GM23338 (cell line): ENCODE data around the gene TLE3. TPM values are rescaled to one million over a fixed set of nuclear protein-coding genes. Genes with fewer than 3 reads are reported as not detected.

Experiments used
- ATAC-seq: fragments of 200-7000 bp; cut with Tn5 transposase; 3 replicates; pipeline ENCODE4 v1.9.1; 2020
- DNase-seq: peaks from one replicate; pipeline ENCODE4 v3.0.0-alpha.2; 2015; ENCODE audit warnings: low spot score
- H2AFZ ChIP-seq: fragments of 200-600 bp; sonication (generic); 2 replicates; pipeline ENCODE4 v1.8.0; 2016; ENCODE audit warnings: antibody characterized with exemption, mild to moderate bottlenecking, moderate library complexity
- H3F3A ChIP-seq: fragments of 200-600 bp; sonication (generic); replicated peaks from 2 replicates; pipeline ENCODE4 v1.8.0; 2017; ENCODE audit warnings: antibody characterized with exemption, mixed run types, low read depth
- H3K27ac ChIP-seq: fragments of 200-600 bp; sonication (generic); 2 replicates; pipeline ENCODE4 v1.6.1; 2016; ENCODE audit warnings: low read depth
- H3K27me3 ChIP-seq: fragments of 200-600 bp; sonication (generic); 2 replicates; pipeline ENCODE4 v1.8.0; 2016; ENCODE audit warnings: mild to moderate bottlenecking, mixed run types, moderate library complexity; ENCODE audit not compliant: insufficient read depth
- H3K36me3 ChIP-seq: fragments of 200-600 bp; sonication (generic); 2 replicates; pipeline ENCODE4 v1.8.0; 2016; ENCODE audit warnings: mild to moderate bottlenecking; ENCODE audit not compliant: insufficient read depth
- H3K4me1 ChIP-seq: fragments of 200-600 bp; sonication (generic); 2 replicates; pipeline ENCODE4 v1.8.0; 2016; ENCODE audit warnings: mild to moderate bottlenecking, moderate library complexity; ENCODE audit not compliant: insufficient read depth
- H3K4me2 ChIP-seq: fragments of 200-600 bp; sonication (generic); 2 replicates; pipeline ENCODE4 v1.7.1; 2017; ENCODE audit warnings: mixed run types
- H3K4me3 ChIP-seq: fragments of 200-600 bp; sonication (generic); 2 replicates; pipeline ENCODE4 v1.6.1; 2016; ENCODE audit warnings: mixed run types
- H3K79me2 ChIP-seq: fragments of 200-600 bp; sonication (generic); replicated peaks from 2 replicates; pipeline ENCODE4 v1.8.0; 2017; ENCODE audit warnings: mild to moderate bottlenecking; ENCODE audit not compliant: insufficient read depth
- H3K9me2 ChIP-seq: fragments of 200-600 bp; sonication (generic); 2 replicates; pipeline ENCODE4 v1.8.0; 2017; ENCODE audit not compliant: insufficient read depth
- H4K20me1 ChIP-seq: fragments of 200-600 bp; sonication (generic); replicated peaks from 2 replicates; pipeline ENCODE4 v1.8.0; 2017; ENCODE audit warnings: mild to moderate bottlenecking; ENCODE audit not compliant: insufficient read depth
- H3K27ac Mint-ChIP-seq: 2 replicates; pipeline ENCODE4 v1.8.0; 2020; ENCODE audit warnings: inconsistent platforms, mild to moderate bottlenecking, moderate library complexity, mixed read lengths
- H3K27me3 Mint-ChIP-seq: 3 replicates; pipeline ENCODE4 v1.8.0; 2022; ENCODE audit warnings: low read depth, mild to moderate bottlenecking, moderate library complexity, mixed read lengths, inconsistent platforms; ENCODE audit not compliant: insufficient read depth, poor library complexity
- H3K36me3 Mint-ChIP-seq: 3 replicates; pipeline ENCODE4 v1.8.0; 2021; ENCODE audit warnings: low read depth, mild to moderate bottlenecking, inconsistent platforms, moderate library complexity, mixed read lengths
- H3K4me1 Mint-ChIP-seq: 3 replicates; pipeline ENCODE4 v1.8.0; 2020; ENCODE audit warnings: mild to moderate bottlenecking, inconsistent platforms, mixed read lengths
- H3K4me3 Mint-ChIP-seq: 3 replicates; pipeline ENCODE4 v1.8.0; 2021; ENCODE audit warnings: moderate library complexity, mild to moderate bottlenecking, inconsistent platforms, mixed read lengths
- H3K9me3 Mint-ChIP-seq: 3 replicates; pipeline ENCODE4 v1.8.0; 2020; ENCODE audit warnings: moderate library complexity, mild to moderate bottlenecking, inconsistent platforms, mixed read lengths
- CREB1 ChIP-seq: fragments of 250-450 bp; sonication (Bioruptor Pico); IDR thresholded peaks from 2 replicates; pipeline ENCODE4 v1.5.0; 2020; ENCODE audit warnings: low read depth, mild to moderate bottlenecking, moderate library complexity
- CTCF ChIP-seq, 2 experiments: fragments of 200-600 bp in 1 of 2; sonication (generic) in 1 of 2; conservative IDR thresholded peaks; 2 replicates each; pipeline versions ENCODE4 v1.5.1 to v1.6.1; 2016 to 2017; ENCODE audit warnings: antibody characterized with exemption in 2 of 2, low read depth in 2 of 2, mild to moderate bottlenecking in 2 of 2, moderate library complexity in 1 of 2
- EZH2 ChIP-seq: fragments of 200-600 bp; sonication (generic); IDR thresholded peaks from one replicate; pipeline ENCODE4 v1.8.0; 2017; ENCODE audit warnings: antibody characterized with exemption, mild to moderate bottlenecking, low read depth; ENCODE audit not compliant: unreplicated experiment
- EZH2phosphoT487 ChIP-seq: fragments of 200-600 bp; sonication (generic); IDR thresholded peaks from one replicate; pipeline ENCODE4 v1.8.1; 2018; ENCODE audit warnings: antibody characterized with exemption; ENCODE audit not compliant: unreplicated experiment
- JUNB ChIP-seq: IDR thresholded peaks from one replicate; pipeline ENCODE4 v1.6.1; 2016; ENCODE audit warnings: antibody characterized with exemption; ENCODE audit not compliant: unreplicated experiment
- NANOG ChIP-seq: IDR thresholded peaks from 2 replicates; pipeline ENCODE4 v1.6.1; 2016; ENCODE audit warnings: antibody characterized with exemption, borderline replicate concordance
- POLR2AphosphoS5 ChIP-seq: IDR thresholded peaks from 2 replicates; pipeline ENCODE4 v1.6.1; 2016; ENCODE audit warnings: antibody characterized with exemption, low read depth
- REST ChIP-seq: IDR thresholded peaks from one replicate; pipeline ENCODE4 v1.6.1; 2018; ENCODE audit warnings: antibody characterized with exemption; ENCODE audit not compliant: unreplicated experiment
- STAT1 ChIP-seq: IDR thresholded peaks from one replicate; pipeline ENCODE4 v1.6.1; 2016; ENCODE audit warnings: antibody characterized with exemption; ENCODE audit not compliant: unreplicated experiment
- ZNF114 ChIP-seq: fragments of 250-450 bp; sonication (Bioruptor Pico); IDR thresholded peaks from 2 replicates; pipeline ENCODE4 v1.5.0; 2020; ENCODE audit warnings: mild to moderate bottlenecking, moderate library complexity
- ZNF331 ChIP-seq: fragments of 250-450 bp; sonication (Bioruptor Pico); IDR thresholded peaks from 2 replicates; pipeline ENCODE4 v1.5.0; 2020; ENCODE audit warnings: low read depth, mild to moderate bottlenecking, moderate library complexity
- polyA plus RNA-seq: library from polyadenylated mRNA; unstranded; fragments of >200 nt; fragmentation: Nextera tagmentation; extraction: Ambion mirVana; gene quantifications from 2 replicates; pipeline ENCODE4 v1.2.1, GENCODE V29; 2016
- total RNA-seq: library from RNA; depleted of rRNA; stranded (reverse); fragments of >200 nt; shearing (Covaris generic); gene quantifications from 2 replicates; pipeline ENCODE4 v1.2.3, GENCODE V29; 2014
- TF ChIP-seq, protein P1 (sequence below): IDR thresholded peaks from 2 replicates; pipeline ENCODE4 v1.6.1; 2016; ENCODE audit warnings: antibody characterized with exemption
- TF ChIP-seq, protein P2 (sequence below): fragments of 250-450 bp; sonication (Bioruptor Pico); IDR thresholded peaks from 2 replicates; pipeline ENCODE4 v1.5.0; 2020; ENCODE audit warnings: mild to moderate bottlenecking, moderate library complexity

The TLE3 gene
- total and polyA plus RNA-seq, 2 experiments from 2014 or later = 10.4 to 79.5 TPM

- Histone ChIP-seq H3K4me2 (no peak overlapping the region), H3K27ac (no peak overlapping the region), H4K20me1 (peaks cover 8% of the 10 kb centered on the region), H3K36me3 (peaks cover 4% of the 10 kb centered on the region; the same call in 1 of the 2 replicates), H3K9me2 (no peaks in the 10 kb centered on the region), H3K27me3 (no peaks in the 10 kb centered on the region), H3K4me1 (peaks cover 8% of the 10 kb centered on the region), H3K79me2 (no peaks in the 10 kb centered on the region), H3F3A (no peaks in the 10 kb centered on the region), H3K4me3 (no peak overlapping the region), H2AFZ (no peak overlapping the region)
- no peak for ATAC-seq
- no peak overlapping the region for H3K27ac Mint-ChIP-seq
- peaks cover 8% of the 10 kb centered on the region for H3K4me1 Mint-ChIP-seq
- DNase-seq = no peak
- peaks cover 6% of the 10 kb centered on the region for H3K27me3 Mint-ChIP-seq
- H3K36me3 Mint-ChIP-seq = peaks cover 81% of the 10 kb centered on the region
- no peak overlapping the region for H3K4me3 Mint-ChIP-seq
- no peaks in the 10 kb centered on the region; the same call in 2 of the 3 replicates for H3K9me3 Mint-ChIP-seq
- TF ChIP-seq, protein P1, sequence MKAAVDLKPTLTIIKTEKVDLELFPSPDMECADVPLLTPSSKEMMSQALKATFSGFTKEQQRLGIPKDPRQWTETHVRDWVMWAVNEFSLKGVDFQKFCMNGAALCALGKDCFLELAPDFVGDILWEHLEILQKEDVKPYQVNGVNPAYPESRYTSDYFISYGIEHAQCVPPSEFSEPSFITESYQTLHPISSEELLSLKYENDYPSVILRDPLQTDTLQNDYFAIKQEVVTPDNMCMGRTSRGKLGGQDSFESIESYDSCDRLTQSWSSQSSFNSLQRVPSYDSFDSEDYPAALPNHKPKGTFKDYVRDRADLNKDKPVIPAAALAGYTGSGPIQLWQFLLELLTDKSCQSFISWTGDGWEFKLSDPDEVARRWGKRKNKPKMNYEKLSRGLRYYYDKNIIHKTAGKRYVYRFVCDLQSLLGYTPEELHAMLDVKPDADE = no peak
- TF ChIP-seq NANOG = no peak
- no peak for TF ChIP-seq REST
- no peak for TF ChIP-seq EZH2
- TF ChIP-seq ZNF114 = no peak
- TF ChIP-seq, protein P2, sequence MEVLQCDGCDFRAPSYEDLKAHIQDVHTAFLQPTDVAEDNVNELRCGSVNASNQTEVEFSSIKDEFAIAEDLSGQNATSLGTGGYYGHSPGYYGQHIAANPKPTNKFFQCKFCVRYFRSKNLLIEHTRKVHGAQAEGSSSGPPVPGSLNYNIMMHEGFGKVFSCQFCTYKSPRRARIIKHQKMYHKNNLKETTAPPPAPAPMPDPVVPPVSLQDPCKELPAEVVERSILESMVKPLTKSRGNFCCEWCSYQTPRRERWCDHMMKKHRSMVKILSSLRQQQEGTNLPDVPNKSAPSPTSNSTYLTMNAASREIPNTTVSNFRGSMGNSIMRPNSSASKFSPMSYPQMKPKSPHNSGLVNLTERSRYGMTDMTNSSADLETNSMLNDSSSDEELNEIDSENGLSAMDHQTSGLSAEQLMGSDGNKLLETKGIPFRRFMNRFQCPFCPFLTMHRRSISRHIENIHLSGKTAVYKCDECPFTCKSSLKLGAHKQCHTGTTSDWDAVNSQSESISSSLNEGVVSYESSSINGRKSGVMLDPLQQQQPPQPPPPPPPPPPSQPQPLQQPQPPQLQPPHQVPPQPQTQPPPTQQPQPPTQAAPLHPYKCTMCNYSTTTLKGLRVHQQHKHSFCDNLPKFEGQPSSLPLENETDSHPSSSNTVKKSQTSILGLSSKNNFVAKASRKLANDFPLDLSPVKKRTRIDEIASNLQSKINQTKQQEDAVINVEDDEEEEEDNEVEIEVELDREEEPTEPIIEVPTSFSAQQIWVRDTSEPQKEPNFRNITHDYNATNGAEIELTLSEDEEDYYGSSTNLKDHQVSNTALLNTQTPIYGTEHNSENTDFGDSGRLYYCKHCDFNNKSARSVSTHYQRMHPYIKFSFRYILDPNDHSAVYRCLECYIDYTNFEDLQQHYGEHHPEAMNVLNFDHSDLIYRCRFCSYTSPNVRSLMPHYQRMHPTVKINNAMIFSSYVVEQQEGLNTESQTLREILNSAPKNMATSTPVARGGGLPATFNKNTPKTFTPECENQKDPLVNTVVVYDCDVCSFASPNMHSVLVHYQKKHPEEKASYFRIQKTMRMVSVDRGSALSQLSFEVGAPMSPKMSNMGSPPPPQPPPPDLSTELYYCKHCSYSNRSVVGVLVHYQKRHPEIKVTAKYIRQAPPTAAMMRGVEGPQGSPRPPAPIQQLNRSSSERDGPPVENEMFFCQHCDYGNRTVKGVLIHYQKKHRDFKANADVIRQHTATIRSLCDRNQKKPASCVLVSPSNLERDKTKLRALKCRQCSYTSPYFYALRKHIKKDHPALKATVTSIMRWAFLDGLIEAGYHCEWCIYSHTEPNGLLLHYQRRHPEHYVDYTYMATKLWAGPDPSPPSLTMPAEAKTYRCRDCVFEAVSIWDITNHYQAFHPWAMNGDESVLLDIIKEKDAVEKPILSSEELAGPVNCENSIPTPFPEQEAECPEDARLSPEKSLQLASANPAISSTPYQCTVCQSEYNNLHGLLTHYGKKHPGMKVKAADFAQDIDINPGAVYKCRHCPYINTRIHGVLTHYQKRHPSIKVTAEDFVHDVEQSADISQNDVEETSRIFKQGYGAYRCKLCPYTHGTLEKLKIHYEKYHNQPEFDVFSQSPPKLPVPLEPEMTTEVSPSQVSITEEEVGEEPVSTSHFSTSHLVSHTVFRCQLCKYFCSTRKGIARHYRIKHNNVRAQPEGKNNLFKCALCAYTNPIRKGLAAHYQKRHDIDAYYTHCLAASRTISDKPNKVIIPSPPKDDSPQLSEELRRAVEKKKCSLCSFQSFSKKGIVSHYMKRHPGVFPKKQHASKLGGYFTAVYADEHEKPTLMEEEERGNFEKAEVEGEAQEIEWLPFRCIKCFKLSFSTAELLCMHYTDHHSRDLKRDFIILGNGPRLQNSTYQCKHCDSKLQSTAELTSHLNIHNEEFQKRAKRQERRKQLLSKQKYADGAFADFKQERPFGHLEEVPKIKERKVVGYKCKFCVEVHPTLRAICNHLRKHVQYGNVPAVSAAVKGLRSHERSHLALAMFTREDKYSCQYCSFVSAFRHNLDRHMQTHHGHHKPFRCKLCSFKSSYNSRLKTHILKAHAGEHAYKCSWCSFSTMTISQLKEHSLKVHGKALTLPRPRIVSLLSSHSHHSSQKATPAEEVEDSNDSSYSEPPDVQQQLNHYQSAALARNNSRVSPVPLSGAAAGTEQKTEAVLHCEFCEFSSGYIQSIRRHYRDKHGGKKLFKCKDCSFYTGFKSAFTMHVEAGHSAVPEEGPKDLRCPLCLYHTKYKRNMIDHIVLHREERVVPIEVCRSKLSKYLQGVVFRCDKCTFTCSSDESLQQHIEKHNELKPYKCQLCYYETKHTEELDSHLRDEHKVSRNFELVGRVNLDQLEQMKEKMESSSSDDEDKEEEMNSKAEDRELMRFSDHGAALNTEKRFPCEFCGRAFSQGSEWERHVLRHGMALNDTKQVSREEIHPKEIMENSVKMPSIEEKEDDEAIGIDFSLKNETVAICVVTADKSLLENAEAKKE (CRISPR knock-in tag) = no peak
- TF ChIP-seq JUNB = no peak
- TF ChIP-seq CREB1 (CRISPR knock-in tag) = no peak
- TF ChIP-seq EZH2phosphoT487 = no peak
- no peak for TF ChIP-seq POLR2AphosphoS5
- no peak for TF ChIP-seq ZNF331 (CRISPR knock-in tag)
- no peak for TF ChIP-seq STAT1
- no peak for TF ChIP-seq CTCF (conservative IDR thresholded peaks at IDR 0.05; ENCODE audit: low read depth in 2 of 2)
These were observed 44.6 kb downstream of the TLE3 start for GRCh38 chr15:70053001-70053715.
